Right lobe of liver (tissue), 6 donors: ENCODE data around the gene DSCAML1. TPM values are rescaled to one million over a fixed set of nuclear protein-coding genes. Genes with fewer than 3 reads are reported as not detected.

Source experiments
- ATAC-seq, 4 donors: fragments of 200-7000 bp; cut with Tn5 transposase; one replicate each; pipeline ENCODE4 v1.9.1; 2020; ENCODE audit warnings: mild to moderate bottlenecking in 4 of 4, moderate library complexity in 4 of 4
- DNase-seq, 3 donors: peaks; one replicate each; pipeline ENCODE4 v3.0.0-alpha.2; 2020
- H3K27ac ChIP-seq, 3 donors: fragments of 200-600 bp; one replicate each; pipeline ENCODE4 v1.8.0; 2022
- H3K27me3 ChIP-seq, 2 donors: fragments of 200-600 bp; one replicate each; pipeline ENCODE4 v1.8.0; 2022
- H3K36me3 ChIP-seq, 4 donors: fragments of 200-600 bp; sonication (generic) in 1 of 4; one replicate each; pipeline versions ENCODE4 v1.5.1 to v1.8.0; 2017 to 2022; ENCODE audit warnings: control low read depth in 1 of 4
- H3K4me1 ChIP-seq, 4 donors: fragments of 200-600 bp; sonication (generic) in 1 of 4; one replicate each; pipeline versions ENCODE4 v1.5.1 to v1.8.0; 2017 to 2022; ENCODE audit warnings: control low read depth in 1 of 4
- H3K4me3 ChIP-seq, 3 donors: fragments of 200-600 bp; one replicate each; pipeline ENCODE4 v1.8.0; 2022
- H3K9me3 ChIP-seq, 4 donors: fragments of 200-600 bp; sonication (generic) in 1 of 4; one replicate each; pipeline versions ENCODE4 v1.5.1 to v1.8.0; 2017 to 2022; ENCODE audit warnings: control low read depth in 1 of 4
- POLR2A ChIP-seq: fragments of 450-650 bp; IDR thresholded peaks from one replicate; pipeline ENCODE4 v1.6.1; 2017; ENCODE audit warnings: antibody characterized with exemption, mild to moderate bottlenecking
- WGBS: methylation state at CpG from one replicate; pipeline ENCODE4 v1.1.6; 2018; ENCODE audit warnings: low coverage, low lambda C conversion rate; ENCODE audit not compliant: insufficient coverage; ENCODE audit errors: missing lambda C conversion rate; 5-methylcytosine and 5-hydroxymethylcytosine counted together
- intact Hi-C, 2 donors: fragments of 100-400 bp; cut with DNase I; formaldehyde crosslinking; loops; one replicate each; pipeline versions ENCODE4 v1.11.2 to v1.14.1; 2022
- total RNA-seq, 6 experiments: library from RNA; depleted of rRNA in 2 of 6; stranded (reverse); fragments of >200 nt in 2 of 6; fragmentation: NEBNext Ultra II Directional in 3 of 6; extraction: Animal tissue kit (Norgen Biotek cat#: 25700) in 3 of 6; gene quantifications; one replicate each; pipeline versions ENCODE4 v1.1.0 to v1.2.4, GENCODE V29; 2016 to 2023
- TF ChIP-seq, protein P1 (sequence below), 4 donors: fragments of 200-600 bp in 3 of 4; fragments of 450-650 bp in 1 of 4; IDR thresholded peaks; one replicate each; pipeline versions ENCODE4 v1.5.1 to v1.8.0; 2016 to 2022; ENCODE audit warnings: antibody characterized with exemption in 4 of 4, mild to moderate bottlenecking in 2 of 4
- donor health status: DM: no; HTN: yes; CAD: no.
- donor health status: DM: no; HTN: no; CAD: no.
- donor health status: DM: no; HTN: no; CAD: no.
- donor health status: DM: no; HTN: yes; CAD: no.
- donor health status: DM: no; HTN: yes; CAD: no.

The DSCAML1 gene
- total RNA-seq, 6 experiments from 2014 or later: 0.06 to 0.92 (median 0.22) TPM; not detected in 1

DNA sequence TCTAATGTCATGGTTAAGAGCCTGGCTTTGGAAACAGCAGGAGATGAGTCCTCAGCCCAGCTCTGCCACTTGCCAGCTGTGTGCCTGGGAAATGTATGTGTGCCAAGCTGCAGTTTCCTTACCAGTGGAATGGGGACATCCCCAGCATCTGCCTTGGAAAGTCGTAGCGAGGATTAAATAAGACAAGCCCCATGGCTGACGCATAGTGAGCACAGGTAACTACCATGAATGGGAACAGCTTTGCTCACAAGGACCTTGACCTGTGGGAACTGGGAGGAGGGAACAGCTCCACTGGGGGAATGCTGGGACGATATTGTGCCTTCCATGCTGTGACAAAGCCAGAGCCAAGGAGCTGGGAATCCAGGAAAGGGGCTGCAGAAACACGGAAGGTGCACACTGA, 2.6 kb upstream of the DSCAML1 start:
- TF ChIP-seq, protein P1, sequence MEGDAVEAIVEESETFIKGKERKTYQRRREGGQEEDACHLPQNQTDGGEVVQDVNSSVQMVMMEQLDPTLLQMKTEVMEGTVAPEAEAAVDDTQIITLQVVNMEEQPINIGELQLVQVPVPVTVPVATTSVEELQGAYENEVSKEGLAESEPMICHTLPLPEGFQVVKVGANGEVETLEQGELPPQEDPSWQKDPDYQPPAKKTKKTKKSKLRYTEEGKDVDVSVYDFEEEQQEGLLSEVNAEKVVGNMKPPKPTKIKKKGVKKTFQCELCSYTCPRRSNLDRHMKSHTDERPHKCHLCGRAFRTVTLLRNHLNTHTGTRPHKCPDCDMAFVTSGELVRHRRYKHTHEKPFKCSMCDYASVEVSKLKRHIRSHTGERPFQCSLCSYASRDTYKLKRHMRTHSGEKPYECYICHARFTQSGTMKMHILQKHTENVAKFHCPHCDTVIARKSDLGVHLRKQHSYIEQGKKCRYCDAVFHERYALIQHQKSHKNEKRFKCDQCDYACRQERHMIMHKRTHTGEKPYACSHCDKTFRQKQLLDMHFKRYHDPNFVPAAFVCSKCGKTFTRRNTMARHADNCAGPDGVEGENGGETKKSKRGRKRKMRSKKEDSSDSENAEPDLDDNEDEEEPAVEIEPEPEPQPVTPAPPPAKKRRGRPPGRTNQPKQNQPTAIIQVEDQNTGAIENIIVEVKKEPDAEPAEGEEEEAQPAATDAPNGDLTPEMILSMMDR (IDR thresholded peaks at IDR 0.05): no peak
- no peak for TF ChIP-seq POLR2A
- peaks cover 0 to 16% of the 10 kb centered on the region in 2 donors for H3K27me3 ChIP-seq
- intact Hi-C loops: loop anchor here (10.0 kb wide), 2 partner anchors 365 to 375 kb away; no protein-coding TSS in a partner anchor
- no peak overlapping the region for H3K27ac ChIP-seq
- H3K4me3 ChIP-seq: no peak overlapping the region
- 35% methylated on average over 4 of the region's 5 CpGs for WGBS
- H3K36me3 ChIP-seq: no peaks in the 10 kb centered on the region
- DNase-seq (no peak), ATAC-seq (no peak)
- H3K4me1 ChIP-seq: peaks cover 0 to 15% (median 0%) of the 10 kb centered on the region in 4 donors
- H3K9me3 ChIP-seq: no peaks in the 10 kb centered on the region

DNA sequence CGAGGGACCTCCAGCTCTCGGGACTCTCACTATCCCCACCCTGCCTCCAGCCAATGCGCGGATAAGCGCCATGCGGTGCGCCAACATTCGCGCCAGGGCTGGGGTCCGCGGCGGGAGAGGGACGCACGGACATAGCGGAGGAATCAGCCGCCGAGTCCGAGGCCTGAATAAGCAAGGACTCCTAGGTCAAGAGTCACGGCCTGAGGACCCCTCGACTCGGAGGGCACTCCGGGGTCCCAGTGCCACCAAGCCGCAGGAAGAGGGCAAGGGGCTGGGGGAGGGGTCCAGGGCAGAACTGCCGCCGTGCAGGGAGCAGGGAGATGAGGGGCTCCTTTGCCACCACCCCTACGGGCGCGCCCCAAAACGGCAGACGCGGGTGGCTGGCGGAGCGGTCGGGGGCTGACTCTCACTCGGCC, 552 bp downstream of the DSCAML1 start:
- Histone ChIP-seq H3K4me3 (no peak overlapping the region), H3K27ac (no peak overlapping the region), H3K4me1 (peaks cover 0 to 15% (median 0%) of the 10 kb centered on the region in 4 donors), H3K36me3 (no peaks in the 10 kb centered on the region), H3K9me3 (no peaks in the 10 kb centered on the region), H3K27me3 (peaks cover 0 to 16% of the 10 kb centered on the region in 2 donors)
- DNase-seq (no peak), ATAC-seq (no peak)
- no CpG with 5 or more reads among the region's 35 CpGs for WGBS
- TF ChIP-seq, protein P1 (IDR thresholded peaks at IDR 0.05): no peak
- no peak for TF ChIP-seq POLR2A
- intact Hi-C loops: loop anchor here in 1 of 2 donors (10.0 kb wide), 1 partner anchor 372 kb away; no protein-coding TSS in a partner anchor

DNA sequence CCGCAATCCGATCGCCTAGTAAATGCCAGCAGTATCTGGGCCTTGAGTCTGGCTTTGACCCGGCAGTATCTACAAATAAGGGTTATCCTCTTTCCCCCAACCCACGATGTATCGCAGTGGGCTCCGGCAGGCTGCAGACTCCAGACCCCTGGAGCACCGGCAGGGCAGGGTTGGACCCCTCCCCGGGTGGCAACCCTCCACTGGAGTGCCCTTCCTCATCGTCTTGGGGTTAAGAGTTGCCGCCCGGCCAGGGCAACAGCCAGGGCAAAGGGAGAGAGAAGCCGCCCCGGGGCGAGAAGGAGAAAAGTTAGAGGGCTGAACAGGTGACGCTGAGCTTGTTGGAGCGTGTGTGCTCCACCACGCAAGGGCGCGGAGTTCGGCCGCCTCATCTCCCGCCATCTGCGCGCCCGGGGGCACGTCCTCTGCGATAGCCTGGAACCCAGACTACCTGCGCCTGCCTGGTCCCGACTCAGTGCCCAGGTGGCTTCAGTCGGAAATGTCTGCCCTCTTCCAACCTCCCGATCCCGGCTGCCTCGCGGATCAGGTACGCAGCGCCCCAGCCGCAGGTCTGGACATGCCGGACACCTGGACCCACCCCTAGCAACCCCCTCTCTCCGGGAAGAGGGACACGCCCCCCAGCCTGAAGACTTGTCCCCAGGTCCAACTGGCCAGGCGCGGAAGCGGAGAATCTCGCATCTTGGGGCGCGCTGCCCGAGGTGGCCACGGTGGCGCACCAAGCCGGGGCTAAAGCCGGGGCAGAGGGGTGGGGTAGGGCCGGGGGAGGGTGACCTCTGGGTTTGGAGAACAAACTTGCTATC, 1.2 kb downstream of the DSCAML1 start:
- no peak overlapping the region for H3K27ac ChIP-seq
- ATAC-seq (no peak), DNase-seq (no peak)
- H3K4me1 ChIP-seq: peaks cover 0 to 15% (median 0%) of the 10 kb centered on the region in 4 donors
- H3K9me3 ChIP-seq: no peaks in the 10 kb centered on the region
- H3K36me3 ChIP-seq: no peaks in the 10 kb centered on the region
- H3K27me3 ChIP-seq: peaks cover 0 to 16% of the 10 kb centered on the region in 2 donors
- 13% methylated on average over 12 of the region's 53 CpGs for WGBS
- no peak overlapping the region for H3K4me3 ChIP-seq
- no peak for TF ChIP-seq POLR2A
- TF ChIP-seq, protein P1 (IDR thresholded peaks at IDR 0.05): no peak
- intact Hi-C loops: loop anchor here in 1 of 2 donors (10.0 kb wide), 1 partner anchor 371 kb away; no protein-coding TSS in a partner anchor

DNA sequence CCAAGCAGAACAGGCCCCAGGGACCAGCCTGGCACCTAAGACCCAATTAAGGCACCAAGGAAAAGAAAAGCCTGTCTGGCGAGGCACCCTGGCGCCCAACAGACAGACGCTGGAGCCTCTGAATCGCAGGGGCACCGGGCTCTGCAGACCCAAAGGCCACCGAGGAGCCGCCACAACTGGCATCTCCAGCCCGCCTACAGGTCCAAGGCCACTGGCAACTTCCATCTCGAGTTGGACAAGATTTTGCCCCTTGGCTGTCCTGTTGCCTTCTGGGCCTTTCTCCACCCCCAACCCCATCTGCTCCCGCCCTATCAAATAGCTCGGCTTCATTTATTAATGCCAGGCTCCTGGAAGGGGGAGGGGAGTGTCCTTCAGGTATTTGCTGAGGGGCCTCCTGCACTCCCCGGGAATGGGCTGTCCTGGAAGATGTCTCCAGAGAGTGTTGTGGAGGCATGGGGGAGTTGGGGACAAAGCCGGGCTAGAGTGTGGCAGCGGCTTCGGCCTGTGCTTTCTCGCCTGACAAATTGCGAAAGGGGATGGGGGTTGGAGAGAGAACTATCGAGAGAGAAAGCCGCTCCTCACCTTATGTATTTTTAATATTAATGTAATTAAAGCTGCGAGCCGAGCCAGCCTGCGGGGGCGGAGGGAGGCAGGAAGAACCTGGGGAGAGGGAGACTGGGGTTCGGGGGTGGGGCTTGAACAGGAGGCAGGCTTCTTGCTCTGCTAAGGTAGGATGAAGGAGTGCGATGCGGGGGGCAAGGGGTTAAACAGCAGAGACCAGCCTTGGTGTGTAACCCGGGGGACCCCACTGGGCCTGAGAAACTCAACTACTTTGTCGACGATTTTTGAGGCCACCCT, 2.0 kb downstream of the DSCAML1 start:
- peaks cover 0 to 16% of the 10 kb centered on the region in 2 donors for H3K27me3 ChIP-seq
- DNase-seq (no peak), ATAC-seq (no peak)
- no peaks in the 10 kb centered on the region for H3K9me3 ChIP-seq
- no peak overlapping the region for H3K27ac ChIP-seq
- TF ChIP-seq, protein P1 (IDR thresholded peaks at IDR 0.05): no peak
- TF ChIP-seq POLR2A: no peak
- peaks cover 0 to 15% (median 0%) of the 10 kb centered on the region in 4 donors for H3K4me1 ChIP-seq
- WGBS: 36% methylated on average over 19 of the region's 29 CpGs
- H3K36me3 ChIP-seq: no peaks in the 10 kb centered on the region
- intact Hi-C loops: loop anchor here in 1 of 2 donors (10.0 kb wide), 1 partner anchor 370 kb away; no protein-coding TSS in a partner anchor
- no peak overlapping the region for H3K4me3 ChIP-seq
